ENCODE results near the gene PNMT. TPM values are rescaled to one million over a fixed set of nuclear protein-coding genes. Genes with fewer than 3 reads are reported as not detected.
A peak's percentile ranks its signal among the peaks of the same experiment; 100 is the strongest.

The PNMT gene
- total and polyA plus RNA-seq, 2 of the 13 experiments (the other 11 are each of a cell fraction or from before 2014, with no cell fraction given), result 0.25 TPM; not detected in 1

DNA sequence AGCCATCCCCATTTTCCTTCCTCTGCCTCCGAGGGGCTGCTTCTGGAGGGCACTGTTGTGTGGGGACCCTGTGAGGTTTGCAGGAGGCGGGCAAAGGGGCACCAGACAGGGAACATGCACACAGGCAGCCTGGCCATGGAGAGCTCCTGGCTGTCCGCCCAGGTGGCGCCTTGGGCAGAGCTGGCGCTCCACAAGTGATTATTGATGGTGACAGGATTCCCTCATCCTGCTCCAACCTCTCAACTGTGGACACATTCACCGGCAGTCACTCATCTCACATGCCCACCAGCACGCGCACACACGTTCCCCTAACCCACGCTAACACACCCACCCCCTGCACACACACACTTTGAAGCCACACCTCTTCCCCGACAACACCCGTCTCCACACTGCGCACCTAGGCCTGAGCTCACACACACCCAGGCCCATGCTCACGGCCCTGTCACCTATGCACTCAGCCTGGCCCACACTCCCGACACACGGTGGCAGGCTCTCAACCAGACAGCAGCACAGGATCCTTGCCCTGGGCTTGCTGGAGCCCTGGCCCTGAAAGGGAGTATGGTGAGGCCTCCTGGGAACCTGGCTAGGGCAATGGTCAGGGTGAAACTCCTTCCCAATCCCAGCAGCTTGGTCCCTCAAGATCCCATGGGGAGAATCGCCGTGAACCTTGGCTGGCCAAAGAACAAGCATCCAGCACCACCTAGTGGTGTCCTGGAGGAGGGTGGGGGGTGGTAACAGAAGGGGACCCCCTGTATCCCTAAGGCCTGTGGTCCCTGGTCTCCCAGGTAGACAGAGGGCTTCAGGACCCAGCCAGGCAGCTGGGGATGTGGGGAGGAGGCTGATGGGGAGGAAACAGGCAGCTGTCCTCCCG is 3.6 kb downstream of the PNMT start (continued):
- TF ChIP-seq, protein P1, sequence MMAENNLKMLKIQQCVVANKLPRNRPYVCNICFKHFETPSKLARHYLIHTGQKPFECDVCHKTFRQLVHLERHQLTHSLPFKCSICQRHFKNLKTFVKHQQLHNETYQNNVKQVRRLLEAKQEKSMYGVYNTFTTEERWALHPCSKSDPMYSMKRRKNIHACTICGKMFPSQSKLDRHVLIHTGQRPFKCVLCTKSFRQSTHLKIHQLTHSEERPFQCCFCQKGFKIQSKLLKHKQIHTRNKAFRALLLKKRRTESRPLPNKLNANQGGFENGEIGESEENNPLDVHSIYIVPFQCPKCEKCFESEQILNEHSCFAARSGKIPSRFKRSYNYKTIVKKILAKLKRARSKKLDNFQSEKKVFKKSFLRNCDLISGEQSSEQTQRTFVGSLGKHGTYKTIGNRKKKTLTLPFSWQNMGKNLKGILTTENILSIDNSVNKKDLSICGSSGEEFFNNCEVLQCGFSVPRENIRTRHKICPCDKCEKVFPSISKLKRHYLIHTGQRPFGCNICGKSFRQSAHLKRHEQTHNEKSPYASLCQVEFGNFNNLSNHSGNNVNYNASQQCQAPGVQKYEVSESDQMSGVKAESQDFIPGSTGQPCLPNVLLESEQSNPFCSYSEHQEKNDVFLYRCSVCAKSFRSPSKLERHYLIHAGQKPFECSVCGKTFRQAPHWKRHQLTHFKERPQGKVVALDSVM (CRISPR knock-in tag; IDR thresholded peaks at IDR 0.05), result no peak
- TF ChIP-seq ZSCAN22 (CRISPR knock-in tag; IDR thresholded peaks at IDR 0.05) (no peak; the same call in 1 of the 2 replicates), ZBTB49 (CRISPR knock-in tag; IDR thresholded peaks at IDR 0.05; ENCODE audit: borderline replicate concordance) (no peak), WIZ (CRISPR knock-in tag; IDR thresholded peaks at IDR 0.05) (no peak), FOXJ3 (CRISPR knock-in tag; IDR thresholded peaks at IDR 0.05; ENCODE audit: borderline replicate concordance) (no peak), MTF2 (CRISPR knock-in tag; IDR thresholded peaks at IDR 0.05; ENCODE audit: borderline replicate concordance) (peak; percentile 93), DR1 (CRISPR knock-in tag; IDR thresholded peaks at IDR 0.05) (no peak), ETV5 (CRISPR knock-in tag; IDR thresholded peaks at IDR 0.05; ENCODE audit: borderline replicate concordance) (peak; percentile 31; the same call in 1 of the 2 replicates), ZNF549 (CRISPR knock-in tag; IDR thresholded peaks at IDR 0.05) (no peak), ATF4 (CRISPR knock-in tag; IDR thresholded peaks at IDR 0.05) (no peak), ZNF709 (CRISPR knock-in tag; IDR thresholded peaks at IDR 0.05) (0 out of 2 replicates have a peak, but pooled peaks have one; percentile 48), ZNF274 (CRISPR knock-in tag; IDR thresholded peaks at IDR 0.05) (peak; percentile 85; the same call in 1 of the 2 replicates), HOXA3 (CRISPR knock-in tag; IDR thresholded peaks at IDR 0.05) (peak; percentile 78; the same call in 1 of the 2 replicates), U2AF2 (IDR thresholded peaks at IDR 0.05; ENCODE audit: low read depth, low read length) (no peak), NR2F1 (CRISPR knock-in tag; IDR thresholded peaks at IDR 0.05) (no peak), ZNF337 (CRISPR knock-in tag; IDR thresholded peaks at IDR 0.05; ENCODE audit: borderline replicate concordance, low read depth) (peak; percentile 89; the same call in 1 of the 2 replicates), ZNF225 (CRISPR knock-in tag; IDR thresholded peaks at IDR 0.05) (peak; percentile 83; the same call in 1 of the 2 replicates)
- TF ChIP-seq, protein P2, sequence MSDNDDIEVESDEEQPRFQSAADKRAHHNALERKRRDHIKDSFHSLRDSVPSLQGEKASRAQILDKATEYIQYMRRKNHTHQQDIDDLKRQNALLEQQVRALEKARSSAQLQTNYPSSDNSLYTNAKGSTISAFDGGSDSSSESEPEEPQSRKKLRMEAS (IDR thresholded peaks at IDR 0.05), result peak; percentile 72
- TF ChIP-seq, protein P3, sequence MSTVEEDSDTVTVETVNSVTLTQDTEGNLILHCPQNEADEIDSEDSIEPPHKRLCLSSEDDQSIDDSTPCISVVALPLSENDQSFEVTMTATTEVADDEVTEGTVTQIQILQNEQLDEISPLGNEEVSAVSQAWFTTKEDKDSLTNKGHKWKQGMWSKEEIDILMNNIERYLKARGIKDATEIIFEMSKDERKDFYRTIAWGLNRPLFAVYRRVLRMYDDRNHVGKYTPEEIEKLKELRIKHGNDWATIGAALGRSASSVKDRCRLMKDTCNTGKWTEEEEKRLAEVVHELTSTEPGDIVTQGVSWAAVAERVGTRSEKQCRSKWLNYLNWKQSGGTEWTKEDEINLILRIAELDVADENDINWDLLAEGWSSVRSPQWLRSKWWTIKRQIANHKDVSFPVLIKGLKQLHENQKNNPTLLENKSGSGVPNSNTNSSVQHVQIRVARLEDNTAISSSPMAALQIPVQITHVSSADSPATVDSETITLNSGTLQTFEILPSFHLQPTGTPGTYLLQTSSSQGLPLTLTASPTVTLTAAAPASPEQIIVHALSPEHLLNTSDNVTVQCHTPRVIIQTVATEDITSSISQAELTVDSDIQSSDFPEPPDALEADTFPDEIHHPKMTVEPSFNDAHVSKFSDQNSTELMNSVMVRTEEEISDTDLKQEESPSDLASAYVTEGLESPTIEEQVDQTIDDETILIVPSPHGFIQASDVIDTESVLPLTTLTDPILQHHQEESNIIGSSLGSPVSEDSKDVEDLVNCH (CRISPR knock-in tag; IDR thresholded peaks at IDR 0.05), result no peak
